T-helper 1 cell (primary cell): ENCODE measurements around the gene PPP2R5B.
"Not testable (repeated sequence)": the region's sequence is repeated elsewhere in the genome, so short reads cannot be mapped to it uniquely, and the experiment has no call there.

ENCODE experiments used
- DNase-seq, 5 donors: peaks; one replicate each; pipeline ENCODE4 v3.0.0-alpha.2; 2012 to 2020

PPP2R5B gene

DNA sequence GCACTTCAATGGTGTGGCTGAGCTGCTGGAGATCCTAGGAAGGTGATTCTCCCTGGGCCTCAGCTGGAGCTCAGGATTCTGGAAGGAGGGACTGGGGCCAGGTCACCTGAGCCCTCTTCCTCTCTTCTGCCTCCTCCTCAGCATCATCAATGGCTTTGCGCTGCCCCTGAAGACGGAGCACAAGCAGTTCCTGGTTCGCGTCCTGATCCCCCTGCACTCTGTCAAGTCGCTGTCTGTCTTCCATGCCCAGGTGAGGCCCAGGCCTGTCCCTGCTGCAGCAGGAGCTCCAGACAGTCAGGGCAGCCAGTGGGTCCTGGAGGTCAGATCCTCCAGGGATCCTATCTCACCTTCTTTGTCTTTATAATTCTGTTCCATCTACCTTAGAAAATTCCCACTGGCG is 5.9 kb downstream of the PPP2R5B start:
- no peak for DNase-seq

DNA sequence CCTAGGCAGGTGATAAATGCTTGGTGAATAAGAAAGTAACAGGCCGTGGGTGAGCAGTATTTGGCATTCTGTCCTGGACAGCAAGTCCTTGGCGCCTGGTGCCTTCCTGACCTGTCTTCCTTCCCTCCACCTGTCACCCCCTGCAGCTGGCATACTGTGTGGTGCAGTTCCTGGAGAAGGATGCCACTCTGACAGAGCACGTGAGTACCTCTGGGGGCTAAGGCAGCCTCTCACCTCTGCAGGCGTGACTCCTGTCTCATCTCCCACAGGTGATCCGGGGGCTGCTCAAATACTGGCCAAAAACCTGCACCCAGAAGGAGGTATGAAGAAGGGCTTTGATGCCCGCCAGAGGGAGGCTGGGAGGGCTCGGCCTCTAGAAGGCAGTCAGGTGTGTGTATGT is 6.8 kb downstream of the PPP2R5B start:
- DNase-seq, result no peak

DNA sequence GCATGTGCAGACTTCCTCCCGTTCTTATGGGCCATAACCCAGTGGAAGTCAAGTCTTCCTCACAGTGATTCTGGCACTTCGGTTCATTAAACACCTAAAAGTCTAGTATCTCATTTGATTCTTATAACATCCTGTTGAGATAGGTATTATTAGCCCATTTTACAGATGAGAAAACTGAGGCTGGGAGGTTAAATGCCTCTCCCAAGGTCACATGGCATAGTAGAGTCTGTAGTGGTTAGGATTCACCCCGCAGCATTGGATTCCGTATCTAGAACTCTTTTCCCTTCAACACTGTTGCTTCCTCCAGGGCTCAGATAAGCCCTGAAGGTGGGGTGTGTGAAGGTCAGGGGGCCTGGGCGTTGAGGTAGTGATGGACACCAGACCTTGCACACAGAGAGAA is 7.8 kb downstream of the PPP2R5B start:
- no peak for DNase-seq

DNA sequence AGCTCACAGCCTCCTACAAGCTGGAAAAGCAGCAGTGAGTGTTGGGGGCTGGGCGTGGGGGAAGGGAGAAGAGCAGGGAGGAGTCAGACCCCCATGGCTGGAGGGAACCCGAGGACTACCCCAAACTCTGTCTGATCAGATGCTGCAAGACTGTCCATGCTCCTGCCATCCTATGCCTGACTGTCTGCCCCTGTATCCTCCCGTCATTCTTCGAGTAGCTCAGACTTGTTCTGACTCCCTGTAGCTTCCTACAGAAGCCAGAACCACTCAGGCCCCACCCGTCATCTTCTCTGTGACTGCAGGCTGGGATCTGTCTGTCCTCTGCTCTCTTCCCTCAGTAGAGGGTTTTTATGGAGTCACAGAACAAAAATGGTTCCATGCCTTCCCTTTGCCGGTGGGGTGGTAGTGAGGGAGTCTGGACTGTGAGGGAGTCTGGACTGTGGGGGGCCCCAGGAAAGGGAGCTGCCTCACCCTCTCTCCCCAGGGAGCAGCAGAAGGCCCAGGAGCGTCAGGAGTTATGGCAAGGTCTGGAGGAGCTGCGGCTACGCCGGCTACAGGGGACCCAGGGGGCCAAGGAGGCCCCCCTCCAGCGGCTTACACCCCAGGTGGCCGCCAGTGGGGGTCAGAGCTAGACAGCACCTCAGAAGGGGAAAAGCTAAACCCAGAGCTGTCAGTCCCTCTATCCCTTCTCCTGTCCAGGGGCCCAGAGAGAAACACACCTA is 8.9 kb downstream of the PPP2R5B start:
- DNase-seq, result no peak

DNA sequence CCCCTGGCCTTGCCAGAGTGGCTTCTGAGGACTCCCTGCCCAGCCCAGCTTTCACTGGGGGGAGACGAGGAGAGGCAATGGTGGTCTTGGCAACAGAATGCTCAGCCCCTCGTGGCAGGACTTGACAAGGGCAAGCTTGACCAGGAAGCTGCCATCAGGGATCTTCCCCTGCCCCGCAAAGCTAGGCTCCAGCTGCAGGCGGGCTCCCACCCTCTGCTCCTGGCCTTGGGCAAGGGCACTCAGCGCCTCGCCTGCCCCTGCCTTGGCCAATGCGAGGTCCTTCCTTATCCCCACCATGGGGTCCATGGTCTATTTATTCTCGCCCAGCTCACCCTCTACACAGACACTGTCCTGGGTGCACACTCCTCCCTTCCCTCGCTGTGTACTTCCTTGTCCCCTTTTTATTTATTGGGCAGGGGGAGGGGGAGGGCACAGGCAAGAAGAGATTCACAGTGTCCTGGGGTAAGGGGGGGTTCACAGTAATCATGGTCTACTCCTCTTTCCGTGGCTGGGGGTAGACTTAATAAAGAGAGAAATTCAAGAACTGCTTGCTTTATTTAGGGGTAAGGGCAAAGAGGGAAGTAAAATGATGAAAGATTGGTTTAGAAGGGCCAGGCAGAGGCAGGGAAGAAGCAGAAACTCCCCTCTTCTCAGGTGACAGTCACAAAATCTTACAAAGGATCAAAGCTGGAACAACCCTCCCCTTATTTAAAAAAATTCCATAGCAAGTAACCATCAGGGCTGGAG is 9.6 kb downstream of the PPP2R5B start:
- DNase-seq, result no peak

DNA sequence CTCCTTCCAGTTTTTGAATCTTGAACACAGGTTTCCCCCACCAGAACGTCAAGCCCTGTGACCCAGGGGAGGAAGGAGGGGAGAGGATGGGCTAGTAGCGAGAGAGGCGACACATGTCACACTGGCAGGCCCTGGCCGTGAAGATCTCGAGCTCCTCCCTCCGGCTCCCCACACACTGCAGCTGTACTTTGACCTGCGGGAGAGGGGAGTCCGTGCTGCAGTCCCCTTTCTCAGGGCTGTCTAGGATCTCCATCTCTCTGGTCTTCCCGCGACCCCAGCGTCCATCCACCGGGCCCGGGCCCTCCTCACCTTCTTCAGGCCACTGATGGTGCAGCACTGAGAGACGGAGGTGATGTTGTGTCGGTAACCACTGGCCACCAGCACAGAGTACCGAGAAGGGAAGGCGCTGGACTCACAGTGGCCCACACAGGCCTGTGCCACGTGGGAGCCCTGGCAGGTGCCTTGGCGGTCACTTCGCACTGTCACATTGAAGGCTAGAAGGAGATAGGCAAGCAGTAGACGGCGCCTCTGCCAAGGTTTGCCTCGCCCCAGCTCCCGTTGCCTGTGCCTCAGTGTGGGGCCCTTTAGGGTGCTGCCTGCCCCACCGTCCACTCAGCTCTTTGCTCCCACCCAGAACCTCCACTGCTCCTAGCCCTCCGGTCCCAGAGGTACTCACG is 10.3 kb downstream of the PPP2R5B start:
- DNase-seq, result no peak

DNA sequence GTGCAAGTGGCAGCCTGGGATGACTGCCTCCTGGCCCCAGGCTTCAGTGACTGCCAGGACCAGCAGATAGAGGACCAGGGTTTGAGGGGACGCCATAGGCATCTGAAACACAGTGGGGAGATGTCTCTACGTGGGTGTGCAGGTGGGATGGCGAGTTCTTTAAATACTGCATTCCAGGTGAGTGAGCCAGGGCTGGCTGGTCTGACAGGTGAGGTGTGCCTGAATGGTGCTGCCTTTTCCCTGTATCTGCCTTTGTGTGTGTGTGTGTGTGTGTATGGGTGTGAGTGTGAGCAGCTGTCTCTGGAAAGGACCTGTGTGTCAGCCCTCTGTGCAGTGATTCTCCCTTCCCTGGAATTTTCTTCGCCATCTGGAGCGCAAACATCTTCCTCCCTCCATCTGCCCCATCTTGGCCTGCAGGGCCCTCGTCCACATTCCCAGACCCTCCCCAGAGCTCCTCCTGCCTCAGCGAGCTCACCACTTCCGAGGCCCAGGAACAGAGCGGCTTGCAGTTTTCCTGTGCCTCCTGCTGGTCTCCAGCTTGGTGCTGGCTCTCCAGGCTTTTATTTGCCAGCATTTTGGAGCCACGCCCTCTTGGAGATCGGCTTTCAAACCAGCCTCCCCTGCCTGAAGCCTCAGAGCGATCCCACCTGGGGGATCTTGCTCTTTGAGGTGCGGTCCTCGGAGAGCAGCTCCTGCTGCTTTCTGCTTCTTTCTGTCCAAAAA is 11.0 kb downstream of the PPP2R5B start, which contains the start of gene GPHA2:
Gene GPHA2 (minus strand): TSS at position 535 of the 723 bp plus-strand sequence. CDS start 433 bp downstream, at position 102.
- no peak for DNase-seq

DNA sequence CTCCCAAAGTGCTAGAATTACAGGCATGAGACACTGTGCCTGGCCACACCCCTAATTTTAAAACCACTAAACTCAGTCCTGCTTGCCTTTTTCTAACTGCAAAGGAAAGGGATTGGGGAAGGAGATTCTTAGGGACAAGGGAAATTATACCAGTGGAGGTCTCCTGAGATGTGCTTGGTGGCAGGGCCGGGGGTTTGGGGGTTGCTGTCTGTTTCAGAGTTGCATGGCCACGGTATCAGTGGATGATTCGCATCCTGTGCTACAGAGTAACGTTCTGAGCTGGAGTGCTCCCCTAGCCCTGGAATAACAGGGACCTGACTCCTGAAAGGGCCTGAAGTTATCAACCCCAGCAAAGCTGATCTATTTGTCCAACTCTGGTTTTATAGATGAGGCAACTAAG is 12.1 kb downstream of the PPP2R5B start:
- DNase-seq, result no peak

DNA sequence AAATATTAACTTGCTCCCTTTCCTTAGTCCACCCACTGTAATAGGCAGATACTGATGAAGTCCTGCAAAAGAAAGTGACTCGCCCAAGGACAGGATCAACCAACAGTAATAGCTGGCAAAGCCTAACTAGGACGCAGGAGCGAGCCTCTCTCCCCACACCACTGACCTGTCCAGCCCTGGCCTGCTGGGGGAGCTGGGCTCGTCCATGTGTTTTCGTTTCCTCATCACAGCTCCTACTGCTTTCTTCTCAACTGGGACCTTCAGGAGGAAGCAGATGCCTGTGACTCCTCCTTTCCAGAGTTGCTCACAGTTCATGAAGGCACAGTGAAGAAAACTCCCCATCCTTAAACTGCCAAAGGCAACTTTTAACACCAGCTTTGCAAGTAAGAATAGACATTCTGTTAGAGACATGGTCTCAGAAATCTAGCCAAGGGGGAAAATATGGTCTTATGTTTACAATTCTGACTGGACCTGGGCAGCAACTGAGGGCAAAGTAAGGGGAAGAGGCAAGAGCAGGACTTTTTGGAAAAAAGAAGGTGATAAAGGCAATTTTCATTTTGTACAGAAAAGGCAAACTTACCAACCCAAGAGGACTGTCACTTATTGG is 22.8 kb downstream of the PPP2R5B start:
- no peak for DNase-seq

DNA sequence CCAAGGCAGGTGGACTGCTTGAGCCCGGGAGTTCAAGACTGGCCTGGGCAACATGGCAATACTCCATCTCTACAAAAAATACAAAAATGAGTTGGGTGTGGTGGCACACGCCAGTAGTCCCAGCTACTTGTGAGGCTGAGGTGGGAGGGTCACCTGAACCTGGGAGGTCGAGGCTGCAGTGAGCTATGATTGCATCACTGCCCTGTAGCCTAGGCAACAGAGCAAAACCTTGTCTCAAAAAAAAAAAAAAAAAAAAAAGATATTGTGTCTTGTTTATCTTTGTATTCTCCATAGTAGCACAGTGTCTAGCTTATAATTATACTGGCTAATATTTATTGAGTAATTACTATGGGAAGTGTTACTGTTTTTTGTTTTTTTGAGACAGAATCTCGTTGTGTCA is 27.0 kb downstream of the PPP2R5B start:
- DNase-seq, result no peak

DNA sequence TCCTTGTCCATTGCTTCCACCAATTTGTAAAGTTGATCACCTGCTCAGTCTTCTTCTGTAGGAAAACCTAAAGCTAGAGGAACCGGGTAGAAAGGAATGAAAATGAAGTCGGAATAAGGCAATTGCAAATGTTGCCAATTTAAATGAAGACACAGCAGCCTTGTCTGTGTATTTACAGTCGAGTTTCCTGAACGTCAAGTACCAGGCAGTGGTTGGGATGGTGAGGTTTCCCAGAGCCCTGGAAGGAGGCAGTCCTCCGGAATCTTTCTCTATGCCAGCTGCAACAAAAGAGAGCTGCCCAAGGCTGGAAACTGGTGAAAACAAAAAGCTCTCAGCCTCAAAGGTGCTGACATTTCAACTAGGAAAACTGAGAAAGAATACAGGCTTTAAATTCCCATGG is 29.7 kb downstream of the PPP2R5B start:
- DNase-seq, result no peak

DNA sequence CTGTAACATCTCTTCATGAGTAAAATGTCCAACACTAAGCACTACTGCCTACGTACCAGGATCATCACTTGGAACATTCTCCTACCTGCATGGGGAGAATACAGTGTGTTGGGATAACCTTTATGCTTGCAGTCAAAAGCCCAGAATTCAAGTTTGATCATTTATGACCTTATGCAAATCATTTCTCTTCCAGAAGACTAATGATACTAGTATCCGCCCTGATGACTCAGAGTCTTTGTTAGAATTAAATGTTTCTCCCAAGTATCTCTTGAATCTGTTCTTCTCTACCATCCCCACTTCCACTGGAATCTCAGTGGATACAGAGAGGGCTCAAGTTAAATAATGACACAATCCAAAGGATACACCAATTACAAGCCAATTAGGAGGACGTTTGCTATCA is 35.0 kb downstream of the PPP2R5B start:
- no peak for DNase-seq

DNA sequence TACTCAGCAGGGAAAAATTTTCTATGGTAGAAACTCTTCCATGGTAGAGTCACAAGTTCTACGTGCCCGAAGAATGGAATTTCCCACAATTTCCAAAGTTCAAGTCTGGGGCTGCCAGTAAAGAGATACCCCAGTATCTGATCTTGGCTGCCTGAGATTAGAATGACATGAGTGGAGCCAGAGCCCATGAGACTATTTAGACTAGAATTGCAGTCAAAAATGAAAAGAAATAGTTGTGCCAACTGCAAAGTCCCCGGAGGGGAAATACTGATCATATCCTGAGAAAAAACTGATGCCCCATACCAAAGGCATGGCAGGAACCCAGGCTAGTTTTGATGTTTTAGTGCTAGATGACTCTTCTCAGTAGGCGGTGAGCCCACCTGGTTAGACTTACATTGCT is 36.2 kb downstream of the PPP2R5B start:
- DNase-seq, result no peak

DNA sequence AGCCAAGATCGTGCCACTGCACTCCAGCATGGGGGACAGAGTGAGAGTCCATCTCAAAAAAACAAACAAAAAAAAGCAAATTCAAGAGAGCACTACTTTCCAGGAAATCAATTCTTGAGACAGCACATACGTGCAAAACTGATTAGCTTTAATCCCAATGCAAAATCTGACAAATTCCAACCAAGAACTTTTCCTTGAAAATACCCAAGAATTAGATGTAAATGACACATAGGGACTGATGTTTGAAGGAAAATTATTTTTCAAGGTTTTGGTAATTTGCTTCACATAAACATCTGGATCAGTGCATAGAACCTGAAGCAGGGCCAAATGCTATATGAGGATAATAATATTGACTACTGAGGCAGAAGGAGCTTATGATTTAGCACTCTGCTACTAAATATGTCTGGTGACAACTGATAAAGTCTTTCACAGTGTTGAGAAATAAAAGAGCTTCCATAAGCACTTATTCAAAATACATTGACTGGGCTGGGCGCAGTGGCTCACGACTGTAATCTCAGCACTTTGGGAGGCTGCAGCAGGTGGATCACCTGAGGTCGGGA is 38.7 kb downstream of the PPP2R5B start:
- no peak for DNase-seq

DNA sequence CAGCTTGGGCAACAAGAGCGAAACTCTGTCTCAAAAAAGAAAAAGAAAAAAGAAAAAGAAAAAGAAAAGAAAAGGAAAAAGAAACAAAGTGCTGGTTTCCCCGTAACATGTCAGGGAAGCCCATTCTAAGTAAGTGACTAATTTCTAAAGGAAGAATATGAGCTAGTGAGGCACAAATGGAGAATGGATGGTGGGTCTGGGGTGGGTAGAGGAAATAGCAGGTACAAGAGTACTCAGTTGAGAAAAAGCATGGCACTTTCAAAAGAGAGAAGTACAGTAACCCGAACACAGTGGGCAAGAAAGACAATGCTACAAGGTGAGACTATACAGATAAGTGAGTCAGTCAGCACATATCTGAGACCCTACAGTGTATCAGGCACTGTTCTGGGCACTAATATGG is 42.9 kb downstream of the PPP2R5B start:
- DNase-seq, result peak in 1 of 5 donors; percentile 47

DNA sequence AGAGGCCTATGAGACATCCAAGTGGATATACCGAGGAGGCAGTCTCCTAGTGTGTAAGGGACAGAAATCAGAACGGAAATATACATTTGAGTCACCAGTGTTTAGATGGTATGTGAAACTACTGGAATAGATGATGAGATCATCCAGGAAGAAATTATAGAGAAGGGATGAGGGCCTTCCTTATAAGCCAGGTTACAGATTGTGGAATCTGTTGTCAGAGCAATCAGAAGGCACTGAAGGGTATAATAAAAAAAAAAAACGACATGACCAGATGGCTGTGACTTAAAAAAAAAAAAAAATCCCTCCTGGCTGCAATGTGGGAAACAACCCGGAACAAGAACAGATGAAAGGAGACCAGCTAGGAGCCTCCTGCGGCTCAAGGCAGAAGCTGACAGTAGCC is 44.7 kb downstream of the PPP2R5B start:
- peak in 1 of 5 donors; percentile 36 for DNase-seq

DNA sequence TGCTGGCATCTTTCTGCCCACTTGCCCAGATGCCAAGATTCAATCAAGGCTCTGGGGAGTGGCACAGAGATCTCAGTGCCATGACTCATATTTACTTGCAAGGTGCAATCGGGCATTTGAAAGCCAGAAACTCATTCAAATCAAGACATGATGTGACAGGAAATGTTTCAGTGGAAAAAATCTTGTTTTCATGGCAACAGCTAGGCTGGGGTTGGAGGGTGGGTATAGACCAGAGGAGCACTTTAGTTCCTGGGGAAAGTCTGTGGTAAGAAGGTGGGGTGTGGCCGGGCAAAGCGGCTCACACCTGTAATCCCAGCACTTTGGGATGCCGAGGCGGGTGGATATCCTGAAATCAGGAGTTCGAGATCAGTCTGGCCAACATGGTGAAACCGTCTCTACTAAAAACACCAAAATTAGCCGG is 46.3 kb downstream of the PPP2R5B start:
- DNase-seq, result peak in 1 of 5 donors; percentile 75

DNA sequence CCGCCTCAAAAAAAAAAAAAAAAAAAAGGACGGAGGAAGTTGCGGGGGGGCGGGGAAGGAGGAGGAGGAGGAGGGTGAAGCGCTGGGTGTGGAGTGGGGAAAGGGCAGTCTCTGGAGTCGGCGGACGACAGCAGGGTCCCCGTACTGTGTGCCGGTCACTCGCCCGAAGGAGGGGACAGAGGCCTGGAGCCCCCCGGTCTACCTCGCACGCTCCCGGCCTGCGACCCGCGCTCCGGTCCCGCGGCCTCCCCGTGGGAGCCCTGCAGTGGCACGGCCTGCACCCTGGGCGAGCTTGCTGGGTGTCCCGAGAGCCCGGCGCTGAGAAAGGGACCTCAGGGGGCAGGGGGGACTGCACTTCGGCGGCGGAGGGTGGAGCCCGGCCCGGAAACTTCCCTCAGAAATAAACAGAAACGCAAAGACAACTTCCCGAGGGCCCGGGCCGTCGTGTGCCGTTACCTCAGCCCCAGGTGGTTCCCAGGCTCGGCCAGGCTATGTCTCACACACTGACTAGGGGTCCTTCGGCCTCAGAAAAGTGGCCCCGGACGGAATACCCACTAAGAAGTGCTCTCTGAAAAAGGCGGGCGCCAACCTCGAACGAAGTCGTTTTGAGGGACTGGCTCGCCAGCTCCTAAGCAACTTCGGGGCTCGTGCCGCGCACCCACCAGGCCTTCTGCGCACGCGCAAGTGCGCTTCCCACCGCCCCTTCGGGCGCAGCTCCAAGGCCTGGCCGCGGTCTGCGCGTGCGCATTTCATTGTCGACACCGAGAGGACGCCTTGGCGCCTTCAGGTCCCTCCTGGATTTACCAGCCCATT is 47.1 kb downstream of the PPP2R5B start, which contains the start of gene MAJIN:
Gene MAJIN (minus strand): TSS at position 688 of the 813 bp plus-strand sequence. CDS start 12,703 bp downstream, outside the sequence.
- DNase-seq, result peak; percentile 82 to 91 (median 87)

DNA sequence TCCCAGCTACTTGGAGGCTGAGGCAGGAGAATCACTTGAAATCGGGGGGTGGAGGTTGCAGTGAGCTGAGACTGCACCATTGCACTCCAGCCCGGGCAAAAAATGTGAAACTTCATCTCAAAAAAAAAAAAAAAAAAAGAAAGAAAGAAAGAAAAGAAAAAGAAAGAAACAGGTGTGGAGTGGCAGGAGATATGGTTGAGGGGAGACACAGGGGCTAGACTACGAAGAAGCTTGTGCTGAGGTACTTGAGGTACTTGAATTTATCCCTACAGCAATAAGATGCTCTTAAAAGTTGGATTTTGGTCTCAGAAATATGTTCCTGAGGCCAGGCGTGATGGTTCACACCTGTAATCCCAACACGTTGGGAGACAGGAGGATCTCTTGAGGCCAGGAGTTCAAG is 49.6 kb downstream of the PPP2R5B start:
- no peak for DNase-seq

DNA sequence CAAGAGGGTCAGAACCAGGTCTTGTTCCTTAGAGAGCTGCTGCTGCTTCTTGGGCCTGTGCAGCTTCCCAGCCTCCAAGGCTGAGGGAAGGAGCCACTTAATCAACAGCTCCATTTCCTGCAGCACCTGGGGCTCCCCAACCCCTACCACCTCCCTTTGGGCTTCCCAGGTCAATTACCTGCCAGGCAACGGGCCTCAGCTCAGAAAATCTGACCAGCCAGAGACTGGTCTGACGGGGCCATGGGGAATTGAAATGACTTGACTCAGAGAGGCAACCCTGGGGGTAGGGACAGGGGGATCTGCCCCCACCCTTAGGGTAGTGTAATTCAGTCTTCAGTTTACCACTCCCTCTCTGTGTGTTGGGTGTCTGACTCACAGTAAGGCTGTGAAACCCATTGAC is 52.2 kb downstream of the PPP2R5B start:
- no peak for DNase-seq

DNA sequence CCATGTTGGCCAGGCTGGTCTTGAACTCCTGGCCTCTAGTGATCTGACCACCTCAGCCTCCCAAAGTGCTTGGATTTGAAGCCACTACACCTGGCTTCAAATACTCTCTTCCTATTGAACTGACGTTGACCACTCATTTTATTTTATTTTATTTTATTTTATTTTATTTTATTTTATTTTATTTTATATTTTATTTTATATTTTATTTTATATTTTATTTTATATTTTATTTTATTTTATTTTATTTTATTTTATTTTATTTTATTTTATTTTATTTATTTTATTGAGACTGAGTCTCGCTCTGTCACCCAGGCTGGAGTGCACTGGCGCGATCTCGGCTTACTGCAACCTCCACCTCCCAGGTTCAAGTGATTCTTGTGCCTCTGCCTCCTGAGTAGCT is 58.9 kb downstream of the PPP2R5B start:
- DNase-seq, result not testable (repeated sequence)
